ENCODE data around the gene PTPRD.

The PTPRD gene

DNA sequence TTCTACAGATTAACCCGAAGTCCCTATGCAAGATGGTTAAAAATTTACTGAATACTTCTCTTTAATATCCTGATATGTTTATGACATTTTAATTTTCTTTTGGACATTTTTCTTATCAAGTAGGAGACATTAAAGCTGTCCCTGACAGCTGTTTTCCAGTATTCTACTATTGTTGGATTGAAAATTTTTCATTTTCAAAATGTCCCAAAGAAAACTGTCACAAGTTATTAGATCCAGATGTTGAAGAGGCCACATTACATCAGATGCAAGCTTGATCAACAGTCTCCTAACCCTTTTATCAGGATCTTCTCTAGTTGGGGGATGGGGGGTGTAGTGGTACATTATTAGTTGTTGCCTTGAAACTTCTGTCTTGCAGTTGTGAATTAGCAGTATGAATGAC lies 1410.5 kb downstream of the PTPRD start:
- H3K9me3 ChIP-seq (ENCODE audit: control insufficient read depth, insufficient read depth, low read depth, low read length): no peaks in the 10 kb centered on the region
- ChIA-PET POLR2A (no interaction called here), CTCF (interaction anchor here (0.7 kb wide), 1 partner anchor 253 kb away, joined by 4 read pairs; no protein-coding TSS in a partner anchor)
- H3K27ac ChIP-seq (ENCODE audit: extremely low read depth, low read depth, low read length): no peak overlapping the region
- TF ChIP-seq, protein P1, sequence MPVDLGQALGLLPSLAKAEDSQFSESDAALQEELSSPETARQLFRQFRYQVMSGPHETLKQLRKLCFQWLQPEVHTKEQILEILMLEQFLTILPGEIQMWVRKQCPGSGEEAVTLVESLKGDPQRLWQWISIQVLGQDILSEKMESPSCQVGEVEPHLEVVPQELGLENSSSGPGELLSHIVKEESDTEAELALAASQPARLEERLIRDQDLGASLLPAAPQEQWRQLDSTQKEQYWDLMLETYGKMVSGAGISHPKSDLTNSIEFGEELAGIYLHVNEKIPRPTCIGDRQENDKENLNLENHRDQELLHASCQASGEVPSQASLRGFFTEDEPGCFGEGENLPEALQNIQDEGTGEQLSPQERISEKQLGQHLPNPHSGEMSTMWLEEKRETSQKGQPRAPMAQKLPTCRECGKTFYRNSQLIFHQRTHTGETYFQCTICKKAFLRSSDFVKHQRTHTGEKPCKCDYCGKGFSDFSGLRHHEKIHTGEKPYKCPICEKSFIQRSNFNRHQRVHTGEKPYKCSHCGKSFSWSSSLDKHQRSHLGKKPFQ (tag by site-specific recombination; IDR thresholded peaks at IDR 0.05): no peak
- TF ChIP-seq ZNF510 (tag by site-specific recombination; IDR thresholded peaks at IDR 0.05; ENCODE audit: insufficient replicate concordance) (no peak), MEIS1 (CRISPR knock-in tag; IDR thresholded peaks at IDR 0.05; ENCODE audit: borderline replicate concordance) (no peak), ZNF777 (tag by site-specific recombination; IDR thresholded peaks at IDR 0.05; ENCODE audit: borderline replicate concordance) (no peak), ZNF341 (tag by site-specific recombination; IDR thresholded peaks at IDR 0.05; ENCODE audit: low read depth) (no peak), ZNF621 (tag by site-specific recombination; IDR thresholded peaks at IDR 0.05) (no peak), ZNF792 (tag by site-specific recombination; IDR thresholded peaks at IDR 0.05) (no peak), SCRT1 (tag by site-specific recombination; IDR thresholded peaks at IDR 0.05; ENCODE audit: borderline replicate concordance) (no peak), SP3 (tag by site-specific recombination; IDR thresholded peaks at IDR 0.05) (no peak), KLF1 (tag by site-specific recombination; IDR thresholded peaks at IDR 0.05) (no peak), ZNF426 (tag by site-specific recombination; IDR thresholded peaks at IDR 0.05) (no peak), REPIN1 (tag by site-specific recombination; IDR thresholded peaks at IDR 0.05; ENCODE audit: low read depth) (no peak), ZNF596 (tag by site-specific recombination; IDR thresholded peaks at IDR 0.05) (no peak), ZNF501 (tag by site-specific recombination; IDR thresholded peaks at IDR 0.05) (no peak), ZNF302 (tag by site-specific recombination; IDR thresholded peaks at IDR 0.05; ENCODE audit: low read depth) (no peak)
- TF ChIP-seq, protein P2, sequence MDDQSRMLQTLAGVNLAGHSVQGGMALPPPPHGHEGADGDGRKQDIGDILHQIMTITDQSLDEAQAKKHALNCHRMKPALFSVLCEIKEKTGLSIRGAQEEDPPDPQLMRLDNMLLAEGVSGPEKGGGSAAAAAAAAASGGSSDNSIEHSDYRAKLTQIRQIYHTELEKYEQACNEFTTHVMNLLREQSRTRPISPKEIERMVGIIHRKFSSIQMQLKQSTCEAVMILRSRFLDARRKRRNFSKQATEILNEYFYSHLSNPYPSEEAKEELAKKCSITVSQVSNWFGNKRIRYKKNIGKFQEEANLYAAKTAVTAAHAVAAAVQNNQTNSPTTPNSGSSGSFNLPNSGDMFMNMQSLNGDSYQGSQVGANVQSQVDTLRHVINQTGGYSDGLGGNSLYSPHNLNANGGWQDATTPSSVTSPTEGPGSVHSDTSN (CRISPR knock-in tag; IDR thresholded peaks at IDR 0.05): no peak
- TF ChIP-seq, protein P3, sequence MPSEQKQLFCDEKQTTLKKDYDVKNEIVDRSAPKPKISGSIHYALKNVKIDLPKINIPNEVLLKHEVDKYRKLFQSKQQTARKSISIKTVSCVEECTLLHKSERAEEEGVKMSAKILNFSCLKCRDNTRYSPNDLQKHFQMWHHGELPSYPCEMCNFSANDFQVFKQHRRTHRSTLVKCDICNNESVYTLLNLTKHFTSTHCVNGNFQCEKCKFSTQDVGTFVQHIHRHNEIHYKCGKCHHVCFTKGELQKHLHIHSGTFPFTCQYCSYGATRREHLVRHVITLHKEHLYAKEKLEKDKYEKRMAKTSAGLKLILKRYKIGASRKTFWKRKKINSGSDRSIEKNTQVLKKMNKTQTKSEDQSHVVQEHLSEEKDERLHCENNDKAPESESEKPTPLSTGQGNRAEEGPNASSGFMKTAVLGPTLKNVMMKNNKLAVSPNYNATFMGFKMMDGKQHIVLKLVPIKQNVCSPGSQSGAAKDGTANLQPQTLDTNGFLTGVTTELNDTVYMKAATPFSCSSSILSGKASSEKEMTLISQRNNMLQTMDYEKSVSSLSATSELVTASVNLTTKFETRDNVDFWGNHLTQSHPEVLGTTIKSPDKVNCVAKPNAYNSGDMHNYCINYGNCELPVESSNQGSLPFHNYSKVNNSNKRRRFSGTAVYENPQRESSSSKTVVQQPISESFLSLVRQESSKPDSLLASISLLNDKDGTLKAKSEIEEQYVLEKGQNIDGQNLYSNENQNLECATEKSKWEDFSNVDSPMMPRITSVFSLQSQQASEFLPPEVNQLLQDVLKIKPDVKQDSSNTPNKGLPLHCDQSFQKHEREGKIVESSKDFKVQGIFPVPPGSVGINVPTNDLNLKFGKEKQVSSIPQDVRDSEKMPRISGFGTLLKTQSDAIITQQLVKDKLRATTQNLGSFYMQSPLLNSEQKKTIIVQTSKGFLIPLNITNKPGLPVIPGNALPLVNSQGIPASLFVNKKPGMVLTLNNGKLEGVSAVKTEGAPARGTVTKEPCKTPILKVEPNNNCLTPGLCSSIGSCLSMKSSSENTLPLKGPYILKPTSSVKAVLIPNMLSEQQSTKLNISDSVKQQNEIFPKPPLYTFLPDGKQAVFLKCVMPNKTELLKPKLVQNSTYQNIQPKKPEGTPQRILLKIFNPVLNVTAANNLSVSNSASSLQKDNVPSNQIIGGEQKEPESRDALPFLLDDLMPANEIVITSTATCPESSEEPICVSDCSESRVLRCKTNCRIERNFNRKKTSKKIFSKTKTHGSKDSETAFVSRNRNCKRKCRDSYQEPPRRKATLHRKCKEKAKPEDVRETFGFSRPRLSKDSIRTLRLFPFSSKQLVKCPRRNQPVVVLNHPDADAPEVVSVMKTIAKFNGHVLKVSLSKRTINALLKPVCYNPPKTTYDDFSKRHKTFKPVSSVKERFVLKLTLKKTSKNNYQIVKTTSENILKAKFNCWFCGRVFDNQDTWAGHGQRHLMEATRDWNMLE (tag by site-specific recombination; conservative IDR thresholded peaks at IDR 0.05; ENCODE audit: low read depth): no peak
- TF ChIP-seq, protein P4, sequence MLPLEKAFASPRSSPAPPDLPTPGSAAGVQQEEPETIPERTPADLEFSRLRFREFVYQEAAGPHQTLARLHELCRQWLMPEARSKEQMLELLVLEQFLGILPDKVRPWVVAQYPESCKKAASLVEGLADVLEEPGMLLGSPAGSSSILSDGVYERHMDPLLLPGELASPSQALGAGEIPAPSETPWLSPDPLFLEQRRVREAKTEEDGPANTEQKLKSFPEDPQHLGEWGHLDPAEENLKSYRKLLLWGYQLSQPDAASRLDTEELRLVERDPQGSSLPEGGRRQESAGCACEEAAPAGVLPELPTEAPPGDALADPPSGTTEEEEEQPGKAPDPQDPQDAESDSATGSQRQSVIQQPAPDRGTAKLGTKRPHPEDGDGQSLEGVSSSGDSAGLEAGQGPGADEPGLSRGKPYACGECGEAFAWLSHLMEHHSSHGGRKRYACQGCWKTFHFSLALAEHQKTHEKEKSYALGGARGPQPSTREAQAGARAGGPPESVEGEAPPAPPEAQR (tag by site-specific recombination; IDR thresholded peaks at IDR 0.05): no peak
- TF ChIP-seq, protein P5, sequence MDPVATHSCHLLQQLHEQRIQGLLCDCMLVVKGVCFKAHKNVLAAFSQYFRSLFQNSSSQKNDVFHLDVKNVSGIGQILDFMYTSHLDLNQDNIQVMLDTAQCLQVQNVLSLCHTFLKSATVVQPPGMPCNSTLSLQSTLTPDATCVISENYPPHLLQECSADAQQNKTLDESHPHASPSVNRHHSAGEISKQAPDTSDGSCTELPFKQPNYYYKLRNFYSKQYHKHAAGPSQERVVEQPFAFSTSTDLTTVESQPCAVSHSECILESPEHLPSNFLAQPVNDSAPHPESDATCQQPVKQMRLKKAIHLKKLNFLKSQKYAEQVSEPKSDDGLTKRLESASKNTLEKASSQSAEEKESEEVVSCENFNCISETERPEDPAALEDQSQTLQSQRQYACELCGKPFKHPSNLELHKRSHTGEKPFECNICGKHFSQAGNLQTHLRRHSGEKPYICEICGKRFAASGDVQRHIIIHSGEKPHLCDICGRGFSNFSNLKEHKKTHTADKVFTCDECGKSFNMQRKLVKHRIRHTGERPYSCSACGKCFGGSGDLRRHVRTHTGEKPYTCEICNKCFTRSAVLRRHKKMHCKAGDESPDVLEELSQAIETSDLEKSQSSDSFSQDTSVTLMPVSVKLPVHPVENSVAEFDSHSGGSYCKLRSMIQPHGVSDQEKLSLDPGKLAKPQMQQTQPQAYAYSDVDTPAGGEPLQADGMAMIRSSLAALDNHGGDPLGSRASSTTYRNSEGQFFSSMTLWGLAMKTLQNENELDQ (tag by site-specific recombination; IDR thresholded peaks at IDR 0.05; ENCODE audit: low read depth): no peak
- TF ChIP-seq, protein P6, sequence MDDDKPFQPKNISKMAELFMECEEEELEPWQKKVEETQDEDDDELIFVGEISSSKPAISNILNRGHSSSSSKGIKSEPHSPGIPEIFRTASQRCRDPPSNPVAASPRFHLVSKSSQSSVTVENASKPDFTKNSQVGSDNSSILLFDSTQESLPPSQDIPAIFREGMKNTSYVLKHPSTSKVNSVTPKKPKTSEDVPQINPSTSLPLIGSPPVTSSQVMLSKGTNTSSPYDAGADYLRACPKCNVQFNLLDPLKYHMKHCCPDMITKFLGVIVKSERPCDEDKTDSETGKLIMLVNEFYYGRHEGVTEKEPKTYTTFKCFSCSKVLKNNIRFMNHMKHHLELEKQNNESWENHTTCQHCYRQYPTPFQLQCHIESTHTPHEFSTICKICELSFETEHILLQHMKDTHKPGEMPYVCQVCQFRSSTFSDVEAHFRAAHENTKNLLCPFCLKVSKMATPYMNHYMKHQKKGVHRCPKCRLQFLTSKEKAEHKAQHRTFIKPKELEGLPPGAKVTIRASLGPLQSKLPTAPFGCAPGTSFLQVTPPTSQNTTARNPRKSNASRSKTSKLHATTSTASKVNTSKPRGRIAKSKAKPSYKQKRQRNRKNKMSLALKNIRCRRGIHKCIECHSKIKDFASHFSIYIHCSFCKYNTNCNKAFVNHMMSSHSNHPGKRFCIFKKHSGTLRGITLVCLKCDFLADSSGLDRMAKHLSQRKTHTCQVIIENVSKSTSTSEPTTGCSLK (tag by site-specific recombination; IDR thresholded peaks at IDR 0.05): no peak
- H3K4me1 ChIP-seq (ENCODE audit: control insufficient read depth, insufficient read depth, low read length): no peaks in the 10 kb centered on the region
- no peaks in the 10 kb centered on the region for H3K36me3 ChIP-seq (ENCODE audit: control insufficient read depth in 2 of 2, insufficient read depth in 1 of 2, low read length in 2 of 2)
- H3K4me3 ChIP-seq (ENCODE audit: low read depth, low read length): no peak overlapping the region
